Measurements from ENCODE around the gene DSE. TPM values are rescaled to one million over a fixed set of nuclear protein-coding genes. Genes with fewer than 3 reads are reported as not detected.
"Not testable (repeated sequence)": the region's sequence is repeated elsewhere in the genome, so short reads cannot be mapped to it uniquely, and the experiment has no call there.

DSE gene
- total RNA-seq, 1 experiment from 2014 or later: 38.5 TPM

DNA sequence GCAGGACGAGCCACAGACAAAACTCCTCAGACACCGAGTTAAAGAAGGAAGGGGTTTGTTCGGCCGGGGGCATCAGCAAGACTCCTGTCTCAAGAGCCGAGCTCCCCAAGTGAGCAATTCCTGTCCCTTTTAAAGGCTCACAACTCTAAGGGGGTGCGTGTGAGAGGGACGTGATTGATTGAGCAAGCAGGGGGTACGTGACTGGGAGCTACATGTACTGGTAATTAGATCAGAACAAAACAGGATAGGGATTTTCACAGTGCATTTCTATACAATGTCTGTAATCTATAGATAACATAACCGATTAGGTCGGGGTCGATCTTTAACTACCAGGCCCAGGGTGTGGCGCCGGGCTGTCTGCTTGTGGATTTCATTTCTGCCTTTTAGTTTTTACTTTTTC, 48.8 kb upstream of the DSE start:
- H3K4me2 ChIP-seq (ENCODE audit: low read length); H3K36me3 ChIP-seq (ENCODE audit: control insufficient read depth in 1 of 2, insufficient read depth in 2 of 2, low read length in 2 of 2); H4K20me1 ChIP-seq (ENCODE audit: insufficient read depth); DNase-seq (ENCODE audit: low read depth, low spot score); CTCF ChIA-PET; RAD21 ChIA-PET (ENCODE audit: low non-redundant PET in 1 of 2, low total read pairs in 2 of 2, uncharacterized antibody in 2 of 2, unreplicated experiment in 2 of 2); ATAC-seq; H3K9me3 ChIP-seq (ENCODE audit: control insufficient read depth in 1 of 2, insufficient read depth in 1 of 2, low read depth in 1 of 2, low read length in 2 of 2); intact Hi-C loops (cut with micrococcal nuclease); H3K27me3 ChIP-seq (ENCODE audit: insufficient read depth, low read length); H3K9ac ChIP-seq (ENCODE audit: low read length); H3K4me3 ChIP-seq (replicated peaks in 1 of 2; ENCODE audit: low read depth in 1 of 2, low read length in 2 of 2); POLR2A ChIA-PET; H3K79me2 ChIP-seq (ENCODE audit: insufficient read depth, low read length); H3K9me2 ChIP-seq (ENCODE audit: insufficient read depth); BruUV-seq (replicated peaks); H3K4me1 ChIP-seq (ENCODE audit: control insufficient read depth in 1 of 2, insufficient read depth in 2 of 2, low read length in 2 of 2); H3K27ac ChIP-seq (ENCODE audit: low read depth, low read length); H2AFZ ChIP-seq (ENCODE audit: low read depth, low read length, poor library complexity, severe bottlenecking): not testable (repeated sequence)

DNA sequence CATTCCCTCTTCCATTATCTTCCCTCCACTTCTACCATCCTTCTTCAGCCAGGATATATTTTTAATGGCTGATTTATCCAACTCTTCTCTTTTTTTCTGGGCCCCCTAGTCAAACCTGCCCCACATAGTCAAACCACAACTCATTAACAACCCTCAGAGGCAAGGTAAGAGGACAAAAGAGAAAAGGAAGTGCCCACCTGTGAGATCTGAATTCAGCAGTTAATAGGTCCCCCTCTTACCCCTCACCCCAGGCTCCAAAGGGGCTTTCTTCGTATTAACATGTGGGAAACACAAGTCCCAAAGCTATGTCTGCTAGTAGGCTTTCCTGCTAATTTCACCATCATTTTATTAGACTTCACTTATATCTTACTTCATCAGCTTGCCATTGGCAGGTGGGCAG, 46.9 kb upstream of the DSE start:
- BruUV-seq (replicated peaks): no TSS peak
- H3K9ac ChIP-seq (ENCODE audit: low read length): no peak overlapping the region
- RAD21 ChIA-PET (ENCODE audit: low non-redundant PET in 1 of 2, low total read pairs in 2 of 2, uncharacterized antibody in 2 of 2, unreplicated experiment in 2 of 2): no interaction called here
- TF ChIP-seq POLR2A (IDR thresholded peaks at IDR 0.05; ENCODE audit: borderline replicate concordance, extremely low read depth, insufficient read depth, insufficient read length): no peak
- TF ChIP-seq, protein P1, sequence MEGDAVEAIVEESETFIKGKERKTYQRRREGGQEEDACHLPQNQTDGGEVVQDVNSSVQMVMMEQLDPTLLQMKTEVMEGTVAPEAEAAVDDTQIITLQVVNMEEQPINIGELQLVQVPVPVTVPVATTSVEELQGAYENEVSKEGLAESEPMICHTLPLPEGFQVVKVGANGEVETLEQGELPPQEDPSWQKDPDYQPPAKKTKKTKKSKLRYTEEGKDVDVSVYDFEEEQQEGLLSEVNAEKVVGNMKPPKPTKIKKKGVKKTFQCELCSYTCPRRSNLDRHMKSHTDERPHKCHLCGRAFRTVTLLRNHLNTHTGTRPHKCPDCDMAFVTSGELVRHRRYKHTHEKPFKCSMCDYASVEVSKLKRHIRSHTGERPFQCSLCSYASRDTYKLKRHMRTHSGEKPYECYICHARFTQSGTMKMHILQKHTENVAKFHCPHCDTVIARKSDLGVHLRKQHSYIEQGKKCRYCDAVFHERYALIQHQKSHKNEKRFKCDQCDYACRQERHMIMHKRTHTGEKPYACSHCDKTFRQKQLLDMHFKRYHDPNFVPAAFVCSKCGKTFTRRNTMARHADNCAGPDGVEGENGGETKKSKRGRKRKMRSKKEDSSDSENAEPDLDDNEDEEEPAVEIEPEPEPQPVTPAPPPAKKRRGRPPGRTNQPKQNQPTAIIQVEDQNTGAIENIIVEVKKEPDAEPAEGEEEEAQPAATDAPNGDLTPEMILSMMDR (IDR thresholded peaks at IDR 0.05 in 2 of 3, conservative IDR thresholded peaks at IDR 0.05 in 1 of 3; ENCODE audit: borderline replicate concordance in 1 of 3, insufficient read depth in 1 of 3, low read depth in 2 of 3, low read length in 2 of 3): no peak
- no peak for TF ChIP-seq EZH2phosphoT487 (IDR thresholded peaks at IDR 0.05; ENCODE audit: borderline replicate concordance)
- no peak for TF ChIP-seq YY1 (IDR thresholded peaks at IDR 0.05; ENCODE audit: extremely low read depth, insufficient replicate concordance, low read depth, low read length)
- no peak for TF ChIP-seq CEBPB (IDR thresholded peaks at IDR 0.05; ENCODE audit: low read depth)
- TF ChIP-seq RAD21 (IDR thresholded peaks at IDR 0.05; ENCODE audit: low read depth): no peak
- no peak for TF ChIP-seq EGR1 (IDR thresholded peaks at IDR 0.05; ENCODE audit: low read depth)
- TF ChIP-seq, protein P2, sequence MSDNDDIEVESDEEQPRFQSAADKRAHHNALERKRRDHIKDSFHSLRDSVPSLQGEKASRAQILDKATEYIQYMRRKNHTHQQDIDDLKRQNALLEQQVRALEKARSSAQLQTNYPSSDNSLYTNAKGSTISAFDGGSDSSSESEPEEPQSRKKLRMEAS (IDR thresholded peaks at IDR 0.05): no peak
- no peak for TF ChIP-seq POLR2AphosphoS5 (IDR thresholded peaks at IDR 0.05; ENCODE audit: low read depth, low read length)
- POLR2A ChIA-PET: no interaction called here
- CTCF ChIA-PET: no interaction called here
- H3K27me3 ChIP-seq (ENCODE audit: insufficient read depth, low read length): no peaks in the 10 kb centered on the region
- H3K36me3 ChIP-seq (ENCODE audit: control insufficient read depth in 1 of 2, insufficient read depth in 2 of 2, low read length in 2 of 2): no peaks in the 10 kb centered on the region
- no peak for DNase-seq (ENCODE audit: low read depth, low spot score)
- H3K9me2 ChIP-seq (ENCODE audit: insufficient read depth): no peaks in the 10 kb centered on the region
- no peaks in the 10 kb centered on the region for H3K9me3 ChIP-seq (ENCODE audit: control insufficient read depth in 1 of 2, insufficient read depth in 1 of 2, low read depth in 1 of 2, low read length in 2 of 2)
- no peak overlapping the region for H3K4me2 ChIP-seq (ENCODE audit: low read length)
- H2AFZ ChIP-seq (ENCODE audit: low read depth, low read length, poor library complexity, severe bottlenecking): no peak overlapping the region
- H3K27ac ChIP-seq (ENCODE audit: low read depth, low read length): no peak overlapping the region
- intact Hi-C loops (cut with micrococcal nuclease): no loop called here
- H3K4me1 ChIP-seq (ENCODE audit: control insufficient read depth in 1 of 2, insufficient read depth in 2 of 2, low read length in 2 of 2): no peaks in the 10 kb centered on the region
- ATAC-seq: no peak
- H3K79me2 ChIP-seq (ENCODE audit: insufficient read depth, low read length): no peaks in the 10 kb centered on the region
- no peaks in the 10 kb centered on the region for H4K20me1 ChIP-seq (ENCODE audit: insufficient read depth)
- no peak overlapping the region for H3K4me3 ChIP-seq (replicated peaks in 1 of 2; ENCODE audit: low read depth in 1 of 2, low read length in 2 of 2)

DNA sequence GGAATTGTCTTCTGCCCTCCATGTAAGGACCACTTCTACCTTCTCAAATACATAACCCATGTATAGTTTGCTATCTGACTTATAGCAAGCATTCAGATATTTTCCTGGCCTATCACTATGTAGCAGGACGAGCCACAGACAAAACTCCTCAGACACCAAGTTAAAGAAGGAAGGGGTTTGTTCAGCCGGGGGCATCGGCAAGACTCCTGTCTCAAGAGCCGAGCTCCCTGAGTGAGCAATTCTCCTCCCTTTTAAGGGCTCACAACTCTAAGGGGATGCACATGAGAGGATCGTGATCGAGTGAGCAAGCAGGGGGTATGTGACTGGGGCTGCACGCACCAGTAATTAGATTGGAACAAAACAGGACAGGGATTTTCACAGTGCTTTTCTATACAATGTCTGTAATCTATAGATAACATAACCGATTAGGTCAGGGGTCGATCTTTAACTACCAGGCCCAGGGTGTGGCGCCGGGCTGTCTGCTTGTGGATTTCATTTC, 45.1 kb upstream of the DSE start:
- H3K9me2 ChIP-seq (ENCODE audit: insufficient read depth); BruUV-seq (replicated peaks); DNase-seq (ENCODE audit: low read depth, low spot score); POLR2A ChIA-PET; H3K27me3 ChIP-seq (ENCODE audit: insufficient read depth, low read length); H3K4me1 ChIP-seq (ENCODE audit: control insufficient read depth in 1 of 2, insufficient read depth in 2 of 2, low read length in 2 of 2); H3K9me3 ChIP-seq (ENCODE audit: control insufficient read depth in 1 of 2, insufficient read depth in 1 of 2, low read depth in 1 of 2, low read length in 2 of 2); RAD21 ChIA-PET (ENCODE audit: low non-redundant PET in 1 of 2, low total read pairs in 2 of 2, uncharacterized antibody in 2 of 2, unreplicated experiment in 2 of 2); CTCF ChIA-PET; H3K4me2 ChIP-seq (ENCODE audit: low read length); H4K20me1 ChIP-seq (ENCODE audit: insufficient read depth); ATAC-seq; H3K27ac ChIP-seq (ENCODE audit: low read depth, low read length); H3K36me3 ChIP-seq (ENCODE audit: control insufficient read depth in 1 of 2, insufficient read depth in 2 of 2, low read length in 2 of 2); H2AFZ ChIP-seq (ENCODE audit: low read depth, low read length, poor library complexity, severe bottlenecking); intact Hi-C loops (cut with micrococcal nuclease); H3K9ac ChIP-seq (ENCODE audit: low read length); H3K4me3 ChIP-seq (replicated peaks in 1 of 2; ENCODE audit: low read depth in 1 of 2, low read length in 2 of 2); H3K79me2 ChIP-seq (ENCODE audit: insufficient read depth, low read length): not testable (repeated sequence)
